ENCODE results near the gene CTDNEP1.

The CTDNEP1 gene

DNA sequence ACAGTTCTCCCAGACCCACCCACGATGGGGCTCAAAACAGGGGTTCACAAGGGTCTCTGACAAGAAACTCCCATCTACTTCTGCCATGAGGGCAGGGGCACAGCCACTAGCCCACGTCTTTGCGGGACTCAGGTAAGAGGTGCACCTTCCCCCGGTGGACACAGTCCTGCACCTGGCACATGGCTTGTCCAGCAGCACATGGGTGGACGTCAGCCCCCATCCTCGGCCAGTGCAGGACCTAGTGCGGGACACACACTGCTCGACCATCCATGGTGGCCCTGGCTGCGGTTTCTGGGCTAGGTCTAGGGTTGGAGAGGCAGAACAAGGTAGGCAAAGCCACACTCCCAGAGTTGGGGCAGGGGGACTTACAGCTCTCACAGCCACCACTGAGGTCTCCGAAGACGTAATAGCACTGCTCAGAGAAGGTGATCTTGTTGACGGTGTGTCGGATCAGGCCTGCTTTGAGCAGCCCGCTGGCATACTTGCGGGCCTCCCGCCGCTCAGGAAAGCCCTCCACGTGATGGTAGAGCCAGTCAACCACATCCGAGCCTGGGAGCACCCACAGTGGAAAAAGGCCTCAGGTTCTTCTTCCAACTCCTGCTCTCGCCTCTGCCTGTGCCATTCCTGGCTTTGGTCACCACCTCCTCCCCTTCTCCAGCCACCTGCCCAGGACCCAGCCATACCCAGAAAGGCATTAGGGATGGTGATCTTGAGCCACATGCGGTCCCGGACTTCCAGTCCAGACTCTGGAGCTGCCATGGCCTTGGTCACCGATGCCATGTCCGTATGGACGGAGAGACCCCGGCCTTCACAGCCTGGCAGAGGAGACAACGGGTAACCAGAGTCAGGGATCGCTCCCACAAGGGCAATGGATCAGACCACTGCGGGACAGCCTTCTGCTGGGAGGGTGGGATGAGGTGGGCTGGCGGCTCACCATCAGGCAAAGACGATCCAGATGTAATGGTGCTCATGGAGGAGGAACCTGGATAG, 24.5 kb downstream of the CTDNEP1 start:
- no peak for DNase-seq

DNA sequence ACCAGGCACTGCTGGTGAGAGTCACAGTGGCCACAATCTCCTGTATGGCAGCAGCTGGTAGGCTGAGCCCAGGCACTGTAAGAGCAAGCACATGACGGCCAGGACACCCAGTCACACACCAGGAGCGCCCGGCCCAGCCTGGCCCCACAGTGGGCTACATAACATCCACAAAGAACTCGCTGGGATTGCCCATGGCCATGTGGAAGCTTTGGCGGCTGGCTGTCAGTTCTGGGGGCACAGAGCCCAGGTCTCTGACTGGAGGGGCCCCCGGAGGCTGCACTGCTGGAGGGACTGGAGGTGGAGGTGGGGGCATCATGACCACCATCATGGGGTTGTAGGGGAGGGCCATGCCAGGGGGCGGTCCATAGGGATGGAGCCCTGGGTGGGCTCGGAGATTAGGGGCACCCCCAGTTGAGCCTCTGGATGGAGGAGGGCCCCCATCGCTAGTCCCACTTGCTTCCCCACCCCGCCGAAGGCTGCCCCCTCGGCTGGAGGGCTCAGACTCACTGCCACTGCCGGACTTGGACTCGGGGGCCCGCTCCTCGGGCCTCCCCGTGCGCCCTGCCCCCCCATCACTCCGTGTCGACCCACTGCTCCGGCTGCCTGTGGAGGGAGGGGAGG, 25.7 kb downstream of the CTDNEP1 start:
- DNase-seq: no peak

DNA sequence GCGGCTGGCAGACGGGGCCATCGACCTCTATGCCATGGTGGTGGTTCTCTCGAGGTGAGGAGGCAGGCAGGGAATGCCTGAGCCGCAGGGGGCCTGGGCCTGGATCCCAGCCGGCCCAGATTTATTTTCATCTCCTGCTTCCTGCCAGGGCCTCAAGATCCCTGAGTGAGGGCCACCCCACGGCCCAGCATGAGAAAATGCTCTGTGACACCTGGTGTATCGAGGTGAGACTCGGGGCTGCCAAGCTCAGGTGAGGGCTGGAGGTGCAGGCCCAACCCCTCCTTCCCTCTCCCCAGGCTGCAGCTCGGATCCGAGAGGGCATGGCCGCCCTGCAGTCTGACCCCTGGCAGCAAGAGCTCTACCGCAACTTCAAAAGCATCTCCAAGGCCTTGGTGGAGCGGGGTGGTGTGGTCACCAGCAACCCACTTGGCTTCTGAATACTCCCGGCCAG, 26.8 kb downstream of the CTDNEP1 start:
- DNase-seq: no peak

DNA sequence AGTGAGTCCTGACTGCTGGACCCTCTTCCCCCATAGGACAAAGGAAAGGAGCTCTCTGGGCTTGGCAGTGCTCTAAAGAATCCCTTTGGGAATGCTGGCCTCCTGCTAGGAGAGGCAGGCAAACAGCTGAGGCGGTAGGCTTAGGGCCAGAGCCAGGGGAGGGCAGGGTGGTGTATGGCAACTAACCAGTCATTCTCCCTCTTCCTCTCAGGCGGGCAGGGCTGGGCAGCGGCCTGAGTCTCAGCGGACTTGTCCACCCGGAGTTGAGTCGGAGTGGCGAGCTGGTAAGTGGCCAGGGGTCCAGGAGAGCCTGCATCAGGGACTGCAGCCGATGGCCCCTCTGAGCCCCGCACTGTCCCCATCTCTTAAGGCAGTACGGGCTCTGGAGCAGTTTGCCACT, 27.4 kb downstream of the CTDNEP1 start:
- no peak for DNase-seq

DNA sequence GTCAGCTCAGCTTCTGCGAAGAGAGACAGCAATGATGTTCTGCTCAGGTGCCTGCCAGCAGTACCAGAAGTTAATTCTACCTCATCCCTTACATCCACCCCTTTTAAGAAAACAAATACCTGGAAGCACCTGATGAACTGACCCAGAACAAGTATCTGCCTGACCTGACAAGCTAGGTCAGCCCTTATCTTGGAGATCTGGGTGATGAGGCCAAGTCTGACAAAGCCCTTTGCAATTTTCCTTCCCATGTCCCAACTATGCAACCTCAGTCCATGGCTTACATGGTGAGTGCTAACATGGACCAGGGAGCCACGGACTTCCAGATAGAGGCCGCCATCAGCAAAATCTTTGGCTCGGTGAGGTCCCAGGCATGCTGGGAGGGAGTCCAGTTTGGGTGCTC, 28.2 kb downstream of the CTDNEP1 start:
- DNase-seq: no peak

DNA sequence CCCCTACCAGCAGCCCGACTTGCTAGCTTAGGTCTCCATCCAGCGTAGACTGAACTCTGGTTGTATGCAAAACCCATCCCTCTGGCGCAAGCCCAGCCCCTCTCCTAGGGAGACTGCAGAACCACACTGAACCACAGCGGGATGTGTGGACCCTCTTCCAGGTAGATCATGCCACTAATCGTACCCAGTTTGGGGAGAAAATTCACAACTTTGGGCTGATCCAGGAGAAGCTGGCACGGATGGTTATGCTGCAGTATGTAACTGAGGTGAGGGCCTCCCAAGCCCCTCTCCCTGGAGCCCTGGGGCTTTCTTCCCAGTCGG, 28.6 kb downstream of the CTDNEP1 start:
- DNase-seq: no peak

DNA sequence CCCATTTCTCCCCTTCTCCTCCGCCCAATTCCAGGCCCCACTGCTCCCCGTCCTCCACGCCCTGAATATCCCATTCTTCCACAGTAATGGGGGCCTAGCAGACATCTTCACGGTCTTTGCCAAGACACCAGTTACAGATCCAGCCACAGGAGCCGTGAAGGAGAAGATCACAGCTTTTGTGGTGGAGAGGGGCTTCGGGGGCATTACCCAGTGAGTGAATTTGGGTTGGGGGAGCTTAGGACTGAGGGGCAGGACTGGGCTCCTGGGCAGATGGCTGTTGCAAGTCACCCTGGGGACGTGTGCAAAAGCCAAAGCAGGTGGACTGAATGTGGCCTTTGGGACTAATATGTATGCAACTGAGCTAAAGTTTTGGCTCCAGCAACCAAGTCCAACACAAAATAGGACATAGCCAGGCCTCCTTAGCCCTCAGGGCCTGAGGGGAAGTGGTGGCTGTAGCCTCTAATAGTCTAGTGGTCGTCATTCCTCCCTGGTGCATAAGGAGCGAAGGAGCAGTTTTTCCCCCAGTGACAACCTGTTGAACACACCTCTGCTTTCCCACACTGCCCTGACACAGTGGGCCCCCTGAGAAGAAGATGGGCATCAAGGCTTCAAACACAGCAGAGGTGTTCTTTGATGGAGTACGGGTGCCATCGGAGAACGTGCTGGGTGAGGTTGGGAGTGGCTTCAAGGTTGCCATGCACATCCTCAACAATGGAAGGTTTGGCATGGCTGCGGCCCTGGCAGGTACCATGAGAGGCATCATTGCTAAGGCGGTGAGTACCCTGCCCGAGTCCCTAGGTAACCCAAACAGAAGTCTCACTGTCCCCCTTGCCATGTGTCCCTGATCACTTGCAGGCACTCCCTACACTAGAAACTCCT, 29.2 kb downstream of the CTDNEP1 start:
- DNase-seq: no peak

DNA sequence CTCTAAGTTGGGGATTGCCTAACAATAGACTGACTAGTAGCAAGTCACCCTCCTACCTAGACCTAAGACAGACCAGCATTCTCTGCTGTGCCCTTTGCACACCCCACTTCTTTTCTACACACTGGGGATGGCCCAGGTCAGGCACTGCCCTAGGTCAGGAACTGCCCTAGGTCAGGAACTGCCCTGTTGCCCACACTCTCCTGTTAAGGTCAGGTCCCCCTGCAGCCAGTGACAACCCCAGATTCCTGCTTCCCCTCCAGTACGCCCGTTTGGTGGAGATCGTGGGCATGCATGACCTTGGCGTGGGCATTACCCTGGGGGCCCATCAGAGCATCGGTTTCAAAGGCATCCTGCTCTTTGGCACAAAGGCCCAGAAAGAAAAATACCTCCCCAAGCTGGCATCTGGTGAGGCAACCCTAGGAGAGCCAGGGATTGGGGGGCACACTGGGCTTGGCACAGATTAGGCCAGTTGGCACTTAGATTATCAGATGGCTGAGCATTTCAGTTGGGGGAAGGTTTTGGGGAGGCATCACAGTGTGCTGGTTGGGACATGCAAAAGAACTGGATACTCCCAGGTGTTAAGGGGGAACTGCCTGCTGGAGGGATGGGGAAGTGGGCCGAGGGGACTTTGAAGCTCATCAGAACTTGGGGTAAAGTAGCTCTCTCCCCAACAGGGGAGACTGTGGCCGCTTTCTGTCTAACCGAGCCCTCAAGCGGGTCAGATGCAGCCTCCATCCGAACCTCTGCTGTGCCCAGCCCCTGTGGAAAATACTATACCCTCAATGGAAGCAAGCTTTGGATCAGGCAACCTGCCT, 30.0 kb downstream of the CTDNEP1 start:
- DNase-seq: no peak

DNA sequence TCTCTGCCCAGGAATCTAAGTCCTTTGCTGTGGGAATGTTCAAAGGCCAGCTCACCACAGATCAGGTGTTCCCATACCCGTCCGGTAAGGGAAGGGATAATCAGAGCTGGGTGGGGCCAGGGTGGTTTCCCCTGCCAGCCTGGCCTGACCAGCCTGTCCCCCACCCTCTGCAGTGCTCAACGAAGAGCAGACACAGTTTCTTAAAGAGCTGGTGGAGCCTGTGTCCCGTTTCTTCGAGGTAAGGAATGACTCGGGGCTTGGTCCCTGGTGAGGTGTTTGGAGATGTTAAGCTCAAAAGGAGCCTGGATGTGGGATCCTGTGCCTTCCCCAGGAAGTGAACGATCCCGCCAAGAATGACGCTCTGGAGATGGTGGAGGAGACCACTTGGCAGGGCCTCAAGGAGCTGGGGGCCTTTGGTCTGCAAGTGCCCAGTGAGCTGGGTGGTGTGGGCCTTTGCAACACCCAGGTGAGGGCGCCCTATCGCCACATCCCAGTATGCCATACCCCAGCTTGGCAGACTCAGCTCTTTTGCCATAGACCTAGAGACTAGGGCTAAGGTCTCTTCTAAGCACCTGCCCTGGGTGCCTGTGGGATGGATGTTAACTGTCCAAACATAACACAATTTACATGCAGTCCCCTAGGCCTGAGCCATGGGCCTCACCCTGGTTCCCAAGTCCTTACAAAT, 30.8 kb downstream of the CTDNEP1 start:
- peak; percentile 35 to 60 for DNase-seq

DNA sequence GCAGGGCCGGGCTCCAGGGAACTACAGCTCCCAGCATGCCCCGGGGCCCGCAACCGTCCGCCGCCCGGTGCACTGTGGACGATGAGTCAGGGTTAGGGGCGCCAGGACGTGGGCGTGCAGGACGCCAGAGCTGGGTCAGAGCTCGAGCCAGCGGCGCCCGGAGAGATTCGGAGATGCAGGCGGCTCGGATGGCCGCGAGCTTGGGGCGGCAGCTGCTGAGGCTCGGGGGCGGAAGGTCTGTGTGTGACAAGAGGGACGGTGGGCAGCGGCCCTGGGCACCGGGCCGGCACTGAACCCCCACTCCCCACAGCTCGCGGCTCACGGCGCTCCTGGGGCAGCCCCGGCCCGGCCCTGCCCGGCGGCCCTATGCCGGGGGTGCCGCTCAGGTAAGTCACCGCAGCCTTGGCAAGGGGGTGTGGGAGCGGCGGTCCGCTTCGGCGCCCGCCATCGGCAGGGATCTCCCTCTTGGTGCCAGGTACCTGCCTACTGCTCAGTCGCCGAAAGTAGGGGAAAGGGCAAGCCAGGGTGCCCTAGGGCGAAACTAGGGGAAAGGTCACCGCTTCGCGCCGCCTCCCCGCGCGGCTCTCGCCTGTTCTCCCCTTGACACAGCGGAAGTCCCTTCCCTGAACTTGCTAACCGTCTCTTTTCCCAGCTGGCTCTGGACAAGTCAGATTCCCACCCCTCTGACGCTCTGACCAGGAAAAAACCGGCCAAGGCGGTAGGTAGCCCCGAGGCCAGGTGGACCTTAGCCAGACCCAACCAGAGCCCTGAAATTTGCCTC, 31.5 kb downstream of the CTDNEP1 start, which contains the start of the genes ACADVL and DLG4:
Gene ACADVL, plus strand, starts transcription at position 127 of the 781 bp plus-strand sequence. Its CDS starts 47 bp downstream, at position 174.
Gene DLG4, minus strand, starts transcription at position 25 of the 781 bp plus-strand sequence.
- peak; percentile 61 to 79 for DNase-seq

DNA sequence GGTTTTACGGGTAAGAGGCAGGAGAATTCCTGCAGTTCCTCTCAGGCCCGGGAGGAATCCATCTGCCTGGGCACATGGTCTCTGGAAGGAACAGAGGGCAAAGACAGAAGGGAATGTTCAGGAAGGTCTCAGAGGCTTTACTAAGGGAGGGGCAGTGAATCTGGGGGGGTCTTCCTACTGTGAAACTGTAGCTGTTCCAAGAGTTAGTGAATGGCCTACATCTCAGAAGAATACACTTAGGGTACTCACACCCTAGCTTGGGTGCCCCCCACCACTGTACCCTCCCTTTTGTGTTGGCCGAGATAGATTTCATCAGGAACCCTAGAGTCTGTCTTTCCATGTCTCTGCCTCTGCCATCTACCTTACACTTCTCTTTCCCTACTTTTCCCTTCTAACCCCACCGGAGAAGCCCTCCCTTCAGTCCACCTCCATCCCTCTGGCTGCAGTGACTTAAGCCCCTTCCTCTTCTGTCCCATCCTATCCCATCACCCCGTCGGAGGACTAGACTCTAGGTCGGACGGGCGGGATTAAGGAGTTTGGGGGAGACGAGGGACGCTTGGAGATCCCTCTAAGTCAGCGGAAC, 32.2 kb downstream of the CTDNEP1 start:
- no peak for DNase-seq

DNA sequence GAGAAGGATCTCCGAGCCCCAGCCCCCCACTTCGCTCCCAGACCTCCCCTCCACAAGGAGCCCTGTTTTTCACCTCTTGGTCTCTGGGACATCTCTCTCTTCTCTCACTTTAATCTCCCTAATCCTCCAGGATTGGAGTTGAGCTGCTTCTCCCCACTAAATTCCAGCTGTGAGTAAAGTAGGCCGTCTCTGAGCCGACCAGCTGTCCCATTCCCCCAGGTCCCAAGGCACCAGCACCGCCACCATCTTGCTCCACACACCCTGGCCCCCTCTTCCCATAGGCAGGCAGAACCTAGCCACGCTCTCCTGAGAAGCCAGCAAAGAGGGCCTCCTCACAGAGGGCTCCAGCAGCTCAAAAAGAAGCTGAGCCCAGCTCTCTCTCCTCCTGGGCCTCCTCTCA, 32.8 kb downstream of the CTDNEP1 start:
- no peak for DNase-seq

DNA sequence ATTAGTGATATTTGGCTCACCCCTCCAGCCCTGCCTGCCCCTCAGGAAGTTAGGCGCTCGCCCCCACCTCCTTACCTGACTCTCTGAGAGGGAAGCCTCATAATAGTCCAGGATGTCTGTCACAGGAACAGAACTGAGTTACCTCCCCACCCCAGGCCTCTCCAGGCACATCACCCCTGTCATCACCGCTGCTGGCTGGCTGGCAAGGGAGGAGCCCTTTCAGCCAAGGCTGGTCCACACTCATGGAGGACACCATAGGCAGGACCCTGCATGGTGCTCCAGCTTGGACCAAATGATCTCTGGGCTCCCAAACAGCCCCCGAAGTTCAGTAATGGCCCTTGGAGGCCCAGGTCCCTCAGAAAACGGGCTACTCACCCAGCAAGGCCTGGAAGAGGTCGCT, 33.4 kb downstream of the CTDNEP1 start:
- DNase-seq: no peak

DNA sequence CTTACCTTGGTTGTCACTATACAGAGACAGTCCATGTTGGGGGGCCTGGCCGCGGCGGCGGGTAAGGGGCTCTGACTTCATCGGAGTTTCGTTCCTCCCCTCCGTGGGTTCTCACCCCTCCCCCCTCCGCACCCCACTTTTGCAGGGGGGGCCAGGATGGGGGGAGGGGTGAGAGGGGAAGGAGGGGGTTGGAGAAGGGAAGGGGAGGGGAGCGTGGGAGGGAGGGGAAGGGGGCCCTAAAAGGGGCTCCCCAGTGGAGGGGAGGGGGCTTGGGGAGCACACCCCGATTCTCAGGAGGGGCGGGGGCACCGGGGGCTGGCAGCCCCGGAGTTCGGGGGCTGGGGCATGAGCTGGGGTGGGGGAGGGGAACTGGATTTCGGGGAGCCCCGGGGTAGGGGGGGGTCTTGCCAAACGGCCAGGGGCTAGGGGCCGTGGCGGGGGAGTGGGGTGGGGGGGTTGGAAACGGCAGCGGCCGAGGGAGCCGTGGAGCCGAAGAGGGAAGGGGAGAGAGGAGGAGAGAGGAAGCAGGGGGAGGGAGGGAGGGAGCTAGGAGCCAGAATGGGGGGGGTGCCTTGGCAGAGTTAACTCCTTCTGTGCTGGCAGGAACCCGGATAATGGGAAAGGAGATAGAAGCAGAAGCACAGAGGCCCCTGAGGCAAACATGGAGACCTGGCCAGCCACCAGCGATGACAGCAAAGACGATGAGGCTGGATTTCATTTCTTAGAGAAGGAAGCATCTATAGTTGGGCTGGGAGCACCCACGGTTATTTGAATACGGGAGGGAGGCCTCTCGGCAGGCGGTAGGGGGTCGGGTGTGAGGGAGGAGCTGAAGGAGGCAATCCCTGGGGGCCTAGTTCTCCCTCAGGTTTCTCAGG, 34.2 kb downstream of the CTDNEP1 start:
- DNase-seq: no peak

DNA sequence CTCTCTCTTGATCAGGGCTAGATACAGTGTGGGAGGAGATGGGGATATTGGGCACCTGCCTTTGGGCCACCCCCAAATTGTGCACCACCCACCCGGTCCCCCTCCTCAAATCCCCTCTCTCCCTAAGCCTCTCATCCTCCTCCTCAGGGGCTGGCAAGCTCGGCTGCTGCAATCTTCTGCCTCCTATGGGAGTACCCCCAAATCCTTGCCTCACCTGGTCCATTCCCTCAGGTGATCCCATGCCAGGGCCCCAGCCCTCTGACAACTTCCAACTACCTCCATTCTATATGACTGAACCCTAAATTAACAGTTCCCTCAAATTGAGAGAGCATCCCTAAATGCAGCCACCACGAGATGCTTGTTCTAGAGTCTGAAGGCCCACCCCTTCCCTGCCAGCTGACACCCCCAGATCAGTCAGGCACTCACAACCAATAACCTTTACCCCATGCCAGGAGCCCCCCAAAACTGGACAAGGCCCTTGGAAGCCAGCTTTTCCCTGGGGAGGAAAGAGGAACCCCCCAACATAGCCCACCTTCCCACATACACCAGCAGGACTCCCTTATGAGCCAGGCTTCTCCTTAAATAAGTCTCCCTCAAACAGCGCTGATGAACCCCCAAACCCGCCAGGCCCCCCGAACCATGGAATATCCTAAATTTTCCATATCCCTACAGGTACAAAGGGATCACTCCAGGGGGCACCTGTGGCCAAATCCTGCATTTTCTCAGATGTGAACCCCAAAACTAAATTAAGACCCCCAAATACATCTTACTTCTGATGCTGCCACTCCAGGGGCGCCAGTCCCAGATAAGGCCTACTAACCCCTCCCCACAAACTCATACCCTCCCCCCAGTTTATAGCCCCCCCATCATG, 35.1 kb downstream of the CTDNEP1 start:
- DNase-seq: no peak

DNA sequence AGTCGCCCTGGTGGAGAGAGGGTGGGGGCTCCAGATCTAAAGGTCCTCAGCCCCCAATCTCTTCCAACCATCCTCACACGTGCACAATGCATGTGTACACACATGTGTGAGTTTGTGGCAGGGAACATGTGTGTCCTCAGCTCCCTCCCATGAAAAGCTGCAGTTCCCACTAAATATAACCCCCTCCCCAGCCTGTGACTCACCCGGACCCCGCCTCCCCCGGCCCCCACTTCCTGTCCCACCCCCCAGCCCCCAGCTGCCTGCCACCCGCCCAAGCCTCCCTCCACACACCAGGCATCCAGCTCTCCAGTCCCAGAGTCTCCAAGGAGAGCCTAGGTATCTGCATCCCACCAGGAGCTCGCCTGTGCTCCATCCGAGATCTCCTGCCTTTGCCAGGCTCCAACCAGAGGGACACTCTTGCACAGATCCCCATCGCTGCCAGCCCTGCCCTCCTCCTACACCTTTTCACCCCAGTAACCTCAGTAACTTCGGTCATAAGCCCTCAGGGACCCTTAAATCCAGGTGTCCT, 35.8 kb downstream of the CTDNEP1 start:
- DNase-seq: no peak

DNA sequence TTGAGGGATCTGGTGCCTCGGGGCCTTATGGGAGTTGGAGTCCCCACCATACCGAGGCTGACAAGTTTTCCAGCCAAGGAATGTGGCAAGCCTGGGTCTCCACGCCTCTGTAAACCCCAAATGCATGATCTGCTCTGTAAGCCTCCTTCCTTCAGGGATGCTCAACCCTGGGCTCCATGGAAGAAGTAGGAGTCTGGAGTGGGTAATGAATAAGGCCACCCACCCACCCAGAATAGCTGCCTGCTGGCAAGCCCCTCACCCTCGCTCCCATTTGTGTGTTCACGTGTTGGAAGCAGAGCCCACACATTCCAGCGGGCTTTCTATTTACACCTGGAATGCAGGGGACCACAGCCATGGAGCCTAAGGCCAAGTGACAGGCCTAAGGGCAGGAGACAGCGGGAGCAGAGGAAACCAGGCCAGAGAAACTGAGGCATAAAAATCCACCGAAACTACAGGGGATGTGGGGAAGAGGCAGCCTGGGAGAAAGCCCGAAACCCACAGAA, 36.3 kb downstream of the CTDNEP1 start:
- DNase-seq: no peak
